ENCODE data around the gene KLHL8.

Gene KLHL8

DNA sequence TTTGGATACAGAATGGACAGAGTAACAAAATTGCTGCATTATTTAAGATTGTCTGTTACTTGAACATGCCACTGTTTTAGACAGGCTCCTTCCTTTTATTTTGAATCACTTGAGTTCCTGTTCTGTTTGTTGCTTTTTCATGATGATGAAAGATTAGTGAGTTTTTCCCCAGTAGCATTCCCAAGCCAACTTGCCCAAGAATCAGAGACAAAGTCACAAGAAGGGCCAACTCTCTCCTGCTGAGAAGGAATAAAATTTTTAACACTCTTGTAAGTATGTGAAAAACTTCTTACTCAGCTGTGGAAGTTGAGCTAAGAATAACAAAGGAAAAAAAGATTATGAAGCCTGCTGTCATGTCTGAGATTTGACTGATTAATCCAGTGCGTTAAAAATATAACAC, 104.2 kb downstream of the KLHL8 start:
- Histone ChIP-seq H3K4me2 (ENCODE audit: low read length) (no peak overlapping the region), H3F3A (ENCODE audit: control insufficient read depth, insufficient read depth) (no peaks in the 10 kb centered on the region), H3K27ac (ENCODE audit: low read depth, low read length) (no peak overlapping the region), H3K79me2 (ENCODE audit: control insufficient read depth, low read length) (no peaks in the 10 kb centered on the region), H3K4me1 (ENCODE audit: control insufficient read depth, low read length) (no peaks in the 10 kb centered on the region), H3K36me3 (ENCODE audit: control insufficient read depth, low read length) (no peaks in the 10 kb centered on the region), H3K27me3 (ENCODE audit: control insufficient read depth, low read length) (no peaks in the 10 kb centered on the region), H3K9me2 (replicated peaks; ENCODE audit: control insufficient read depth, low read length) (no peaks in the 10 kb centered on the region), H4K20me1 (ENCODE audit: control insufficient read depth, insufficient read depth, low read depth, low read length) (no peaks in the 10 kb centered on the region), H3K9me3 (ENCODE audit: control insufficient read depth, insufficient read depth, low read length) (no peaks in the 10 kb centered on the region), H3K4me3 (ENCODE audit: low read length) (no peak overlapping the region)
- no peak for TF ChIP-seq EZH2phosphoT487 (IDR thresholded peaks at IDR 0.05; ENCODE audit: borderline replicate concordance, low read length)
- TF ChIP-seq, protein P1, sequence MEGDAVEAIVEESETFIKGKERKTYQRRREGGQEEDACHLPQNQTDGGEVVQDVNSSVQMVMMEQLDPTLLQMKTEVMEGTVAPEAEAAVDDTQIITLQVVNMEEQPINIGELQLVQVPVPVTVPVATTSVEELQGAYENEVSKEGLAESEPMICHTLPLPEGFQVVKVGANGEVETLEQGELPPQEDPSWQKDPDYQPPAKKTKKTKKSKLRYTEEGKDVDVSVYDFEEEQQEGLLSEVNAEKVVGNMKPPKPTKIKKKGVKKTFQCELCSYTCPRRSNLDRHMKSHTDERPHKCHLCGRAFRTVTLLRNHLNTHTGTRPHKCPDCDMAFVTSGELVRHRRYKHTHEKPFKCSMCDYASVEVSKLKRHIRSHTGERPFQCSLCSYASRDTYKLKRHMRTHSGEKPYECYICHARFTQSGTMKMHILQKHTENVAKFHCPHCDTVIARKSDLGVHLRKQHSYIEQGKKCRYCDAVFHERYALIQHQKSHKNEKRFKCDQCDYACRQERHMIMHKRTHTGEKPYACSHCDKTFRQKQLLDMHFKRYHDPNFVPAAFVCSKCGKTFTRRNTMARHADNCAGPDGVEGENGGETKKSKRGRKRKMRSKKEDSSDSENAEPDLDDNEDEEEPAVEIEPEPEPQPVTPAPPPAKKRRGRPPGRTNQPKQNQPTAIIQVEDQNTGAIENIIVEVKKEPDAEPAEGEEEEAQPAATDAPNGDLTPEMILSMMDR (IDR thresholded peaks at IDR 0.05; ENCODE audit: low read depth, low read length, poor library complexity, severe bottlenecking), result no peak

DNA sequence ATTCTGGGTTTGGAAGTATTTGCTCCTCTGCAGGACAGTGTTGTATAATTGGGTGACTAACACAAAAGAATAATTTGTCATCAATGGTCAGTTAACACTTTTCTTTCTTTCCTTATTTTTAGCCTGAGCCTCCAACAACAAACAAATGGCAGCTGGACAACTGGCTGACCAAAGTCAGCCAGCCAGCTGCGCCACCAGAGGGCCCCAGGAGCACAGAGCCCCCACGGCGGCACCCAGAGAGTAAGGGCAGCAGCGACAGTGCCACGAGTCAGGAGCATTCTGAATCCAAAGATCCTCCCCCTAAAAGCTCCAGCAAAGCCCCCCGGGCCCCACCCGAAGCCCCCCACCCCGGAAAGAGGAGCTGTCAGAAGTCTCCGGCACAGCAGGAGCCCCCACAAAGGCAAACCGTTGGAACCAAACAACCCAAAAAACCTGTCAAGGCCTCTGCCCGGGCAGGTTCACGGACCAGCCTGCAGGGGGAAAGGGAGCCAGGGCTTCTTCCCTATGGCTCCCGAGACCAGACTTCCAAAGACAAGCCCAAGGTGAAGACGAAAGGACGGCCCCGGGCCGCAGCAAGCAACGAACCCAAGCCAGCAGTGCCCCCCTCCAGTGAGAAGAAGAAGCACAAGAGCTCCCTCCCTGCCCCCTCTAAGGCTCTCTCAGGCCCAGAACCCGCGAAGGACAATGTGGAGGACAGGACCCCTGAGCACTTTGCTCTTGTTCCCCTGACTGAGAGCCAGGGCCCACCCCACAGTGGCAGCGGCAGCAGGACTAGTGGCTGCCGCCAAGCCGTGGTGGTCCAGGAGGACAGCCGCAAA, 106.0 kb downstream of the KLHL8 start:
- H3K27me3 ChIP-seq (ENCODE audit: control insufficient read depth, low read length), result no peaks in the 10 kb centered on the region
- H3K9me3 ChIP-seq (ENCODE audit: control insufficient read depth, insufficient read depth, low read length), result no peaks in the 10 kb centered on the region
- no peaks in the 10 kb centered on the region for H3K79me2 ChIP-seq (ENCODE audit: control insufficient read depth, low read length)
- H3K4me2 ChIP-seq (ENCODE audit: low read length), result no peak overlapping the region
- no peaks in the 10 kb centered on the region for H3K36me3 ChIP-seq (ENCODE audit: control insufficient read depth, low read length)
- H3F3A ChIP-seq (ENCODE audit: control insufficient read depth, insufficient read depth), result no peaks in the 10 kb centered on the region
- no peaks in the 10 kb centered on the region for H4K20me1 ChIP-seq (ENCODE audit: control insufficient read depth, insufficient read depth, low read depth, low read length)
- no peak overlapping the region for H3K4me3 ChIP-seq (ENCODE audit: low read length)
- no peaks in the 10 kb centered on the region for H3K4me1 ChIP-seq (ENCODE audit: control insufficient read depth, low read length)
- TF ChIP-seq EZH2phosphoT487 (IDR thresholded peaks at IDR 0.05; ENCODE audit: borderline replicate concordance, low read length), result no peak
- TF ChIP-seq, protein P1 (IDR thresholded peaks at IDR 0.05; ENCODE audit: low read depth, low read length, poor library complexity, severe bottlenecking), result no peak
- H3K27ac ChIP-seq (ENCODE audit: low read depth, low read length), result no peak overlapping the region
- no peaks in the 10 kb centered on the region for H3K9me2 ChIP-seq (replicated peaks; ENCODE audit: control insufficient read depth, low read length)

DNA sequence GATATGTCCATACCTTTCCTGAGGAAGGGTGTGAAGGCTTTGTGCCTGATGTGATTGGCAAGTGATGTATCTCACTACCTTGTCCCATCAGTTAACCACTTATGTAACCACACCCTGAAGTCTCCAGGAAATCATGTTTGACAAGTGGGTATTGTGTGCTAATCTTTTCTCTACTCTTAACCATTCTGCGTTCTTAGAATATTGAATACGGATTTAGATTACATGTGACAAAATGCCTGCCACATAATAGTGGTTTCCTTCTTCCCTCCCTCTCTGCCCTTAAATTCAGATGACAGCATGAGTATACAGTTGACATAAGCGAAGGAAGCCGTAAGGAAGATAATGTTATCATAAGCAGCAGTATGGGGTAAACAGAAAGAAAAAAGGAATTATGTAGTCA, 108.4 kb downstream of the KLHL8 start:
- no peaks in the 10 kb centered on the region for H3K79me2 ChIP-seq (ENCODE audit: control insufficient read depth, low read length)
- no peaks in the 10 kb centered on the region for H3K4me1 ChIP-seq (ENCODE audit: control insufficient read depth, low read length)
- TF ChIP-seq, protein P1 (IDR thresholded peaks at IDR 0.05; ENCODE audit: low read depth, low read length, poor library complexity, severe bottlenecking), result no peak
- no peak for TF ChIP-seq EZH2phosphoT487 (IDR thresholded peaks at IDR 0.05; ENCODE audit: borderline replicate concordance, low read length)
- no peaks in the 10 kb centered on the region for H3K27me3 ChIP-seq (ENCODE audit: control insufficient read depth, low read length)
- no peaks in the 10 kb centered on the region for H3K9me2 ChIP-seq (replicated peaks; ENCODE audit: control insufficient read depth, low read length)
- no peaks in the 10 kb centered on the region for H3K9me3 ChIP-seq (ENCODE audit: control insufficient read depth, insufficient read depth, low read length)
- no peaks in the 10 kb centered on the region for H3F3A ChIP-seq (ENCODE audit: control insufficient read depth, insufficient read depth)
- no peak overlapping the region for H3K4me3 ChIP-seq (ENCODE audit: low read length)
- H4K20me1 ChIP-seq (ENCODE audit: control insufficient read depth, insufficient read depth, low read depth, low read length), result no peaks in the 10 kb centered on the region
- H3K27ac ChIP-seq (ENCODE audit: low read depth, low read length), result no peak overlapping the region
- no peak overlapping the region for H3K4me2 ChIP-seq (ENCODE audit: low read length)
- no peaks in the 10 kb centered on the region for H3K36me3 ChIP-seq (ENCODE audit: control insufficient read depth, low read length)

All from DOHH2 (cell line).